ENCODE results near the gene HSPE1.
"Not testable (repeated sequence)": the region's sequence is repeated elsewhere in the genome, so short reads cannot be mapped to it uniquely, and the experiment has no call there.

The HSPE1 gene

DNA sequence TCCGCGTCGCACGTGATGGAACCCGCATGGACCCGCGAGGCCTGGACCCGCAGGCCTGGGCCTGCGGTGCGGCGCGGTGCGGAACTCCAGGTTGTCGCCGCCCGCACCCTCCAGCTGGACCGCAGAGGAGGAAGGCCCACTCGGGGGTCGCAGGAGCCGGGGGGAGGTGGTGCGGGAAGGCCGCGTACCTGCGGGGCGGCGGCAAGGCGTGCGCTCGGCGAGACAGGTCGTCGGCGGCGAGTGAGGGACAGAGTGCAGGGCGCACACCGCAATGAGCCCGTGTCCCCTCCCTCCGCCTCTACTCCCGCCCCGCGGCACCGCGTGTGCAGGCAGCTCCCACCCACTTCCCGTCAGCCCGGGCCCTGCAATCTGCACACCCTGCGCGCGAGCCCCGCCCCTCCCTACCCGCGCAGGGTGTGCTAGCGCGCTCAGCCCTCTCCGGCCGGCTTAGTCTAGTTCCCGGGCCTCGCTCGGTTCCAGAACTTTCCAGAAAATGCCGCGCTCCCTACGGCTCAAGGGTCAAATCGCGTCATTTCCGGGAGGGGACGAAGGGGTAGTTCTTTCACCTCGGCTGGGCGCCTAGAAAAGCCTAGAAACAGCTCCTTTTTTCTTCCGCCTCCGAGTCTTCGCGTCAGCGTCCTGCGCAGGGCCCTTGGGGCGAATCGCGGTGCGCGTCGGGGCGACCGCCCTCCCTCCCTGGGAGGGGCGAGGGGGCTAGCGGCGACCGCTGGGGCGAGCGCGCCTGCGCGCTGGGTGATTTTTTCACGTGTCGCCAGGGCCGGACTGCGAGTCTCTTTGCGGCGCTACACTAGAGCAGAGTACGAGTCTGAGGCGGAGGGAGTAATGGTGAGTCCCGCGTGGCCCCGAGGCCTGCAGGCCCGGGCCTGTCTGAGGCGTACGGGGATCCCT, at the start of gene HSPE1, which contains the start of gene HSPD1:
Gene HSPE1 (plus strand): TSS at position 786 of the 909 bp plus-strand sequence. CDS start 58 bp downstream, at position 844.
Gene HSPD1 (minus strand): TSS at position 247 of the 909 bp plus-strand sequence. CDS start 992 bp downstream, outside the sequence.
- DNase-seq = peak; percentile 97

DNA sequence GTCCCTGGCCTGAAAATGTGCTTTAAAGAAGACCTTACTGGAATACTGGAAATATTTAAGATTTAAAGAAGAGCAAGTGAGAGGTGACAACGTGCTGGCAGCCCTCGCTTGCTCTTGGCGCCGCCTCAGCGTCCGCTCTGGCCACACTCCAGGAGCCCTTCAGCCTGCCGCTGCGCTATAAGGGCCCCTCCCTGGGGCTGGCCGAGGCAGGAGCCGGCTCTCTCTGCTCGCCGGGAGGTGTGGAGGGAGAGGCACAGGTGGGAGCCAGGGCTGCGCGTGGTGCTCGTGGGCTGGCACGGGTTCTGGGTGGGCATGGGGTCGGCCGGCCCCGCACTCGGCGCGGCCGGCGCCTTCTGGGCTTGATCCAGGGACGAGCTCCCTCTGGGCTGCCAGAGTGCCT, 49.7 kb upstream of the HSPE1 start:
- DNase-seq = no peak

DNA sequence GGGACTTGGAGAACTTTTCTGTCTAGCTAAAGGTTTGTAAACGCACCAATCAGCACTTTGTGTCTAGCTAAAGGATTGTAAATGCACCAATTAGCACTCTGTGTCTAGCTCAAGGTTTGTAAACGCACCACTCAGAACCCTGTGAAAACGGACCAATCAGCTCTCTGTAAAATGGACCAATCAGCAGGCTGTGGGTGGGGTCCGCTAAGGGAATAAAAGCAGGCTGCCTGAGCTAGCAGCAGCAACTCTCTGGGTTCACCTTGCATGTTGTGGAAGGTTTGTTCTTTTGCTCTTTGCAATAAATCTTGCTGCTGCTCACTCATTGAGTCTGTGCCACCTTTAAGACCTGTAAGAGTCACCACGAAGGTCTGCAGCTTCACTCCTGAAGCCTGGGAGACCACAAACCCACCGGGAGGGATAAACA, 49.2 kb upstream of the HSPE1 start:
- peak in 1 of 2 experiments; percentile 8 for DNase-seq

DNA sequence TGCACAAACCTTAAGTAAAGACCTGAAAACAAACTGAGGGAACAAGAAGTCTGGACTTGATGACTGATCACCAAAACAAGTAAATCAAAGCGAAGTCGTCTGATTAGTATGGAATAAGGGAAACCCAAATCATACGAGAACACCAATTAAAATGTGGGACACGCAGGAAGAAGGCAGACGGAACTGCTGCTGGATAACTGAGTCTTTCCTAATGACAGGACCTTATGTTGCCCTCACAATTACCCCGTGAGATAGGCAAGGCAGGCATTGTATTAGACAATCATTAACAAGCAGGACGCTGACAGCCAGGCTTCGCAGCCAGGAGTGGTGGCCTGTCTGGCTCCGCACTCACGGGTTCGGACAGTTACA, 47.4 kb upstream of the HSPE1 start:
- no peak for DNase-seq

DNA sequence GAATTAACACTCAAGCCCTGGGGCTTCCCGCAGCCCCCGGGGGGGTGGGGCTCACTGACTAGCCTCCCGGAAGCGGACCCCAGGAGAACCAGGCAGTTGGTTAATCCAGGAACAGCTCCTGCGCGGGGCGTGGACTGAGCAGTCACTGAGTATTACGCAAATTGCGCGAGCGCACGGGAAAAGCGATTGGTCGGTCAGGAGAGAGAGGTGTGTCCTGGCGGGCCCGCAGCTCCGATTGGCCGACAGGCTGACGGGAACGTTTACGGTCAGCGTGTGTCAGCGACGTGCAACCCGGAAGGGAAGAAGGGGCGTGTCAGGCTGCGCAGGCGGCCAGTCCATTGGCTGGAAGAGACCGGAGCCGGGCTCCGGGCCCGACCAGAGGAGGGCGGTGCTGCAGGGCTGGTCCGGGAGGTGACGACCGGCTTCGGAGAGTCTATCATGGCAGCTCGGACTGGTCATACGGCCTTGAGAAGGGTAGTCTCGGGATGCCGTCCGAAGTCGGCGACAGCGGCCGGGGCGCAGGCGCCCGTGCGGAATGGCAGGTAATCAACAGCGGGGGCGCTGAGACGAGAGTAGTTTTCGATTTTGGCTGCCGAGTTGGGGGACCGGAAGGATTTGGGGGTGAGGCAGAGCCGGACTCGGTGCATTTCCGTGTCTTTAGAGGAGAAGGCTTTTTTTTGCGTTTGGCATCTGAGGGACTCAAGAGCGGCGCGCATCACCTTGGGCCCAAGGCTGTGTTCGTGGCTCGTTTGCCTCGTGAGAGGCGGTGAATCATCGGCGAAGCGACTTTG, 46.9 kb upstream of the HSPE1 start, which contains the start of gene COQ10B:
Gene COQ10B (plus strand): TSS at position 430 of the 791 bp plus-strand sequence. CDS start 9 bp downstream, at position 439.
- peak; percentile 98 to 99 for DNase-seq

DNA sequence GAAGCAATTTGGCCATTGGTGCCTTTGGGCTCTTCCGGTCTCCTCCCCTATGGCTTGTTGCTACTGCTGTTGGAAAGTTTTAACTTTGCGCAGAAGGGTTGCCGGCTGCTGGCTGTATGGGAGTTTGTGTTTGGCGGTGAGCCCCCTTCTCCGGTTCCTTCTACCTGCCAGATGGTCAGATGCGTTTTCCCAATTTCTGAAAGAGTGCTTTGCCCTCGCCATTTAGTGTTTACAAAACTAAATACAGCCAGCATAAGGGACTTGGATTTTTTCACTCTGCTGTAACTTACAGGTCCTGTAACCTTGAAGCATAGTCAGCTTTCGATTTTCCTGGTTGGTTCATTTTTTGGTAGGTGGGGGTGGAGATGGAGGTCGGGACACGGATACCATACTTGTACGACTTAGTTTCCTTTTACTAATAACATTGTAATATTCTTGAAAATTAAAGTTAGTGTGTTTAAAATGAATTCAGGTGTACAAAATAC, 46.2 kb upstream of the HSPE1 start:
- peak in 1 of 2 experiments; percentile 77 for DNase-seq

DNA sequence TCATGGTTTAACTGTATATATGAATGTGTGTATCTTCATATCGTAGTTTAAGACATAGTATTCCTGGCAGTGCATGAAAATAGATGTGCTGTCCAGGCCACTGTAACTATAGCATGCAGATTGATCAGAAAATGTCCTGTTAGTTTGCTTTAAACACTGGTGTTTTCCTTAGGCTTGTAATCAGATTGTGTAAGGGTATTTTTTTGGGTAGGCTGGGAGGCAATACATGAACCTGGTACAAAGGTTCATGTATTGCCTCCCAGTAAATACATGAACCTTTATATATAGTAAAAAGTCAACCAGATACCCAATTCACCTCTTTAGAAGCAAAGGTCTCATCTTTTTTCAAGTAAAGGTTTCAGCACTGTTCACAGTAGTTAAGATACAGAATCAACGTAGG, 45.3 kb upstream of the HSPE1 start:
- DNase-seq = no peak

DNA sequence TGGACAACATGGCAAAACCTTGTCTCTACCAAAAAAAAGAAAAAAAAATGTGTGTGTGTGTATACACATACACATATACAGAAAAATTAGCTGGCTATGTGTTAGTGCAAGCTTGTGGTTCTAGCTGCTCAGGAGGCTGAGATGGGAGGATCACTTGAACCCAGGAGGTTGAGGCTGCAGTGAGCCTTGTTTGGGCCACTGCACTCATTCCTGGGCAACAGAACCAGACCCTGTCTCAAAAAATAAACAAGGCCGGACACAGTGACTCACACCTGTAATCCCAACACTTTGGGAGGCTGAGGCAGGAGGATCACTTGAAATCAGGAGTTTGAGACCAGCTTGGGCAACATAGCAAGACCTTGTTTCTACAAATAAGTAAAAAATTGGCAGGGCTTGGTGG, 44.8 kb upstream of the HSPE1 start:
- DNase-seq = no peak

DNA sequence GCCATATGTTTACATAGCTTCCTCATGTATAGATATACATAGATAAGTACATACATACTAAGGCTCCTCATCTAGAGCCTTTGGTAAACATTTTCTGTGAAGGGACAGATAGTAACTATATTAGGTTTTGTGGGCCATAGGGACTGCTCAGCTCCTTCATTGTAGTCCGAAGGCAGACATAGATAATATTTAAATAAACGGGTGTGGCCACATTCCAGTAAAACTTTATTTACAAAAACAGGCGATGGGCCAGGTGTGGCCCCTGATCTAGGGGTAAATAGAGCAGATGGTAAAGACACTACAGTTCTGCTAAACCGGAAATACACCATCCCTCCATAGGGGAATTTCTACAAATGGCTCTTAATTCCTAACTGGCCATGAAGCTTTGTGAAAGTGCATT, 39.5 kb upstream of the HSPE1 start:
- DNase-seq = peak in 1 of 2 experiments; percentile 10

DNA sequence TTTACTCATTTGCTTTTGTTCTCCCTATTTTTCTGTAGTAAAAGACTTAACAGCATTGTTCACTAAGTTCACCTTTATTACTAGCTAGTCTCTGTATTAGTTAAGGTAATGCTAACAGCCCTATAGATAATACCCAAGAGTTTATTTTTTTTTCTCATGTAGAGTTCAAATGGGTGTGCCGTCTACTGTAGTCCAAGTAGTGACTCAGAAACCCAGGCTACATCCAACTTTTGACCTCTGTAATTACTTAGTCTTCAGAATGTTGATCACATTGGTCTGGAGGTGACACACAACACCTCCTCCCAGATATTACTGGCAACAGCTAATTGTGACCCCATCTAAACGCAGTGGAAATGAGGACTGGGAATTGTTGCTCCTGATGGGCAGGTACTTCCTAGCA, 39.1 kb upstream of the HSPE1 start:
- no peak for DNase-seq

DNA sequence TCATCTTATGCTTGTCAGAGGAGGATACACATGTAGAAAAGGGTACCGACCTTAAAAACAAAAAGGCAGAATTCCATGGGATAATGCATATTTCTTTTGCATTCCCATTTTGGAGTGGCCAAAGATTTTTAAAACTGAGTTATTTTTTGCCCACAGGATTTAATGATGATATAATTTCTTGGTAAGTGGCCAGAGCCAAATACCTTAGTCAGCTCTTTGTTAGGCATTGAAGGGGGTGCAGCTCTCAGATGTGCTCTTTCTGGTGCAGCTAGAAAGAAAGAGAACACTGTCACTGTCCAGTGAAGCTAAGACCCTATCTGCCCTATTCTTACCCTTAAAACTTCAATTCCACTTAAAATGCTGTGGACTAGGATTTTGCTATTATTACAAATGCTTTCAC, 36.0 kb upstream of the HSPE1 start:
- DNase-seq = no peak

DNA sequence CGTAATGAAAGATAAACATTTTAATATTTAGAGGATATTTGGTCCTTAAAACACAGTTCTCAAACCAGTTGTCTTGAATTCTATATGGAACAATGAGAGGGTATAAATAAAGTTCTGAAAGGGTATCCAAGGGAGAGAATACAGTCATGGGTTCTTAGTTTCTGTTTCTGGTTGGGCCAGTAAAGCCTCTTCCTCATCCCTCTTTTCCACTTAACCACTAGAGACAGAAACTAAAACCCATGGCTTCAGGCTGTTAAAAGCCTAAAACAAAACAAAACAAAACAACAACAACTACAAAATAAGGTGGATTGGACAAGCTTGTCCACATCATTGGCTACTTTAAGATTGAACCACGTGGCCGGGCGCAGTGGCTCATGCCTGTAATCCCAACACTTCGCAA, 28.0 kb upstream of the HSPE1 start:
- no peak for DNase-seq

DNA sequence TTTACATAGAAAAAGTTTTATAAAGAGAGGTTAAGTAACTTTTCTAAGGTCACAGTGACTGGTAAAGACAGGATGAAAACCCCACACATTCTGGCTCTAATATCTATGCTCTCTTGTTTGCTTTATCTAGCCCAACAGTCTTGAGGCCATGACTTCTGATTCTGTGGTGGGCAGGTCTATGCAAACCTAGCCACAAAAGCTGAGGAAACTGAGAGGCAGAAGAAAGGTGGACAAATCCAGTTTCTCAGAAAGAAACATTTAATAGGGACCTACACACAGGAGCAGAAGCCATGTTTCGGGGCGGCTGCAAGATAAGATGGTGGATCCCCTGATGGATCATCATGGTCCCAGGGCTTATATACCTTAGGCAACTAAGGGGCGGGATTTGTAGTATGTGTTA, 22.4 kb upstream of the HSPE1 start:
- DNase-seq = no peak

DNA sequence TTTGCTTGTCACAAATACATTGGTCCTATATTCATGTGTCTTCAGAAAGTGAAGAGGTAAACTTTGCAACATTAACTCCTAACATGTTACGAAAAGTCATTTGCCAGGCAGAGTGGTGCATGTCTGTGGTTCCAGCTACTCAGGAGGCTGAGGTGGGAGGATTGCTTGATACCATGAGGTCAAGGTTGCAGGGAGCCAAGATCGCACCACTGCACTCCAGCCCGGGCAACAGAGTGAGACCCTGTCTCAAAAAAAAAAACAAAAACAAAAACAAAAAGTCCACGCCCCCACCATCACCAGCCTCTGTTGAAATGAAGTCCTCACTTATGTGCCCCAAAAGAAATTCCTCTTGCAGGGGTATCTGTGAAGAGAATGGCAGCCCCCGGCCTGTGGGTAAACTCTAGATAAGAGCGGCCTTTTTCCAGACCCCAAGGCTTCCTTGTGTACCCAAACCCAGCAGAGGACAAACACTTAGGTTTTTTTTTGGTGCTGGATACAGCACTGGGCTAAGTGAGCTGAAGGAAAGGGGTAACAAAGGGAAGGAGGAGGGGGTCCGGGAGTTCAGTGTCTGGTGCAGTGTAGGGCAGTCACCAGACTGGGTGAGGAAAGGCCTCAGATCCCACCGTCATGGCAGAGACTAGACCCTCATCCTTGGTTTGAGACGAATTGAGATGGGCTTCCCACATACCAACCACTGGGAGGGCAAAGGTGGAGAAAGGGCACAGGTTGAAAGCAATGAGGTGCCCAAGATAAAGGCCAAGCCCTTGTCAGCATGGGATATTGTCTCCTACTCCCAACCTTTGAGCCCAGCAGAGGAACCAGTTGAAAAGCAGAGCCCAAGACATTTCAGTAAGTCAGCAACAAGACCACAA, 19.8 kb upstream of the HSPE1 start:
- DNase-seq = no peak

DNA sequence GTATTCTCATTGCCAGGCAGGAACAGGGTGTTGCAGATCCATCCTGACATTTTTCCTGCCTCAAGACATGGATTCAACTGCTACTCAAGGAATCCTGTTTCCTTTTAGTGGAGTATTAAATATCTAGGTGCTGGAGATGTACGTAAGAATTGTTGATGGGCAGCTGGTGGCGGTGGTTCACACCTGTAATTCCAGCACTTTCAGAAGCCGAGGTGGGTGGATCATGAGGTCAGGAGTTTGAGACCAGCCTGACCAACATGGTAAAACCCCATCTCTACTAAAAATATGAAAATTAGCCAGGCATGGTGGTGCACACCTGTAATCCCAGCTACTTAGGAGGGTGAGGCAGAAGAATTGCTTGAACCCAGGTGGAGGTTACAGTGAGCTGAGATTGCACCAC, 15.9 kb upstream of the HSPE1 start:
- not testable (repeated sequence) for DNase-seq

DNA sequence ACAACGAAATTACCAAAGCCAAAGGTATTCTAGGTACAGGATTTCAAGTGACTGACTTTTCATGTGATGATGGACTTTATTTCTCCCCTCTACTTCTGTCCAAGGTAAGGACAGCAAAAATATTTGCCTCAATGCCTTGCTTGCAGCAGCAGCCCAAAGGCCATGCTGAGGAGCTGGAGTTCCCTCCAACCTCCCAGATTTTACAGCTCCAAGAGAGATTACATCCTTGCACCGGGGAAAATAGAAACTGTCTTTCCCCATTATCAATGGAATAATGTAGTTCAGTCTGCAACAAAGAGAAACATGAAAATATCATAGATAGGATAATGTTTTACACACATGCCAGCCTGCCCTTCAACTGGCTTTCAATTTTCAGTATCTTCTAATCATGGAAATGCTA, 14.0 kb upstream of the HSPE1 start:
- no peak for DNase-seq

DNA sequence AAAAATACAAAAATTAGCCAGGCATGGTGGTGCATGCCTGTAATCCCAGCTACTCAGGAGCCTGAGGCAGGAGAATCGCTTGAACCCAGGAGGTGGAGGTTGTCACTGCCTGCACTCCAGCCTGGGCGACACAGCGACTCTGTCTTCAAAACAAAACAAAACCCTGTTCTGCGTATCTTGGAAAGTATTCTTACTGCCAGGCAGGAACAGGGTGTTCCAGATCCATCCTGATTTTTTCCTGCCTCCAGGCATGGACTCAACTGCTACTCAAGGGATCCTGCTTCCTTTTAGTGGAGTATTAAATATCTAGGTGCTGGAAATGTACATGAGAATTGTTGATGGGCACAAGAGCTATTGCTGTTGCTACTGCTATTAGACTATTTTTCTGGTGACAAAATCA, 12.8 kb upstream of the HSPE1 start:
- DNase-seq = no peak

DNA sequence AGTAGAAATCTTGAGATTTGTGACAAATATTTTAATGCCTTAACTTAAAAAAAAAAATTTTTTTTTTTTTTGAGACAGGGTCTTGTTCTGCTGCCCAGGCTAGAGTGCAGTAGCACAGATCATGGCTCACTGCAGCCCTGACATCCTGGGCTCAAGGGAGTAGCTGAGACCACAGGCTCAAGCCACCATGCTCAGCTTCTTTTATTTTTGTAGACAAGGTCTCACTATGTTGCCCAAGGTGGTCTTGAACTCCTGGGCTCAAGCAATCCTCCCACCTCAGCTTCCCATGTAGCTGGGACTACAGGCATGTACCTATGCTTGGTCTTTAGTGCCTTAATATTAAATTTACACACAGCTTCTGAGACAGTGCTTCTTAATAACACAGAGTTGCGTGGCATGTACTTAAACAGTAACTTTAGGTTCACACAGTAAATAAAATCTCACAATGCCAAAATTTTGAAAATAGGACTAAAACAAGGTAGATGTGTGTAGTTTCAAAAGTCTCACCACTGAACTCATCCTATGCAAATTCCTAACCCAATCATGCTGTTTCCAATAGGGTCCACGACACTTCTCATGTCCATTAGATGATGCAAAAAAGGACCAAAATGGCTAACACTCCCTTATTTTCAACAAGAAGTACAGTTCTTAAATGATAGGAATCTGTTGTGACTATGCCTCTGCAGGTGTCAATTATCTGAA, 4.6 kb upstream of the HSPE1 start:
- no peak for DNase-seq

DNA sequence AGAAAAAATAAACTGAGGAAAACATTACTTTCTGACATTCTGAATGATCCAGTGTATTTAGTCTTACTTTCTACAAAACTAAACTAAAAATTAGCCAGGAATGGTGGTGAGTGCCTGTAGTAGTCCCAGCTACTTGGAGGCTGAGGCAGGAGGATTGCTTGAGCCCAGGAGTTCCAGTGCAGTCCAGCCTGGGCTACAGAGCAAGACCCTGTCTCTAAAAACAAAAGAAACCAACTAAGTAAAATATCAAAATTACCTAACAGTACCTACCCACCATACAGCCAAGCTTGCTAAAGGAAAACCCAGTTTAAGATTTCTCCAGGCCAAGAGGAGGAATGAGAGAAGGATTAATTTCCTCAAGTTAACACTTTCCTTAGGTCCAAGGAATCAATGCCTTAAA, 3.5 kb upstream of the HSPE1 start:
- no peak for DNase-seq

DNA sequence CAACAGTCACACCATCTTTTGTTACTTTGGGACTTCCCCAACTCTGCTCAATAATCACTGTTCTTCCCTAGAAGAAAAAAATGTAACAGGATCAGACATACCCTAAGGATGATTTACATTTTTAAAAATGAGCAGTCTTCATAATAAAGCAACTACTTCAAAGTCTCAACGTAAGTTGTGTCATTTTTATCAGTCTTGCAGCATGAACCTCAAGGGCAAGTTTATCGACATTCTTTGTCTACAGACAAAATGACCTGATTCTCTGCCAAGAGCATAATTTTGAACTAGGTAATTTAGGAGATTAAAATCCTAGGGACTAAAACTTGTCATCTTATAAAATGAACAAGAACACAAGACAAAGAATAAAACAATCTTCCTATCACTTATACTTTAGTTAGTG, 2.9 kb upstream of the HSPE1 start:
- DNase-seq = no peak

DNA sequence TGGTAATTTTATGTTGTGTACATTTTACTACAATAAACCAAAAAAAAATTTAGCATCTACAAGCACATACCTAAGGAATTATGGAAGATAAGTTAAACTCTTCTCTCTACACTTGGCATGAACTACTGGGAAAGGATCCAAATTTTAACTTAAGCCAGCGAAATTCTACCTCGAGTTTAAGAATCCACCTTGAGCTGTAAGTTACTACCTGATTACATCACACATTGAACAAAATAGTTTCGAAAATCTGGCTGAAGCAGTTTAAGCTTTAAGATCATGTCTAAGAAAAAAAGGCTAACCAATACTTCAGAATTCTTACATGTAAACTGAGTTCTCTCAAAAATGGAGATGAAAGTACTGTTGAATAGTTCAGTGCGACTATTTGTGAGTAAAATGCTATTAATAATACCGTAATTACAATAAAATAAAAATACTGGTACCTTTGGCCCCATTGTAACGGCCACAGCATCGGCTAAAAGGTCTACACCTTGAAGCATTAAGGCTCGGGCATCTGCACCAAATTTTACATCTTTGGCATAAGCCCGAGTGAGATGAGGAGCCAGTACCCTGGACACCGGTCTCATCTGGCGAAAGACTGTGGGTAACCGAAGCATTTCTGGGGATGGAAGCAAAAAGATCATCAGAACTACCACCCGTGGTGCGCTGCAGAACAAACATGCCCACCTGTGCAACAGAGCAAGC, 1.8 kb upstream of the HSPE1 start:
- DNase-seq = no peak

Measured in NCI-H524 (cell line).